Prostate gland (tissue), 2 donors: ENCODE results near the gene RABGGTA. TPM values are rescaled to one million over a fixed set of nuclear protein-coding genes. Genes with fewer than 3 reads are reported as not detected.

Experiments used
- DNase-seq: peaks from one replicate; pipeline ENCODE4 v3.0.0-alpha.2; 2019; ENCODE audit warnings: low spot score
- H3K27ac ChIP-seq, 2 donors: fragments of 200-600 bp; sonication (generic); 2 replicates each; pipeline ENCODE4 v1.5.1; 2017 to 2019
- H3K27me3 ChIP-seq: fragments of 200-600 bp; sonication (generic); replicated peaks from 2 replicates; pipeline ENCODE4 v1.5.1; 2019; ENCODE audit not compliant: insufficient read depth
- H3K36me3 ChIP-seq, 2 donors: fragments of 200-600 bp; sonication (generic); 1 replicate in 1 of 2; 2 replicates in 1 of 2; pipeline versions ENCODE4 v1.5.1 to v1.8.1; 2017 to 2019
- H3K4me1 ChIP-seq: fragments of 200-600 bp; sonication (generic); replicated peaks from 2 replicates; pipeline ENCODE4 v1.5.1; 2019
- H3K4me3 ChIP-seq, 2 donors: fragments of 200-600 bp; sonication (generic); 2 replicates each; pipeline ENCODE4 v1.5.1; 2017 to 2019
- H3K9me3 ChIP-seq: fragments of 200-600 bp; sonication (generic); 2 replicates; pipeline ENCODE4 v1.5.1; 2017
- POLR2A ChIP-seq: fragments of 450-650 bp; IDR thresholded peaks from one replicate; pipeline ENCODE4 v1.6.1; 2016; ENCODE audit warnings: antibody characterized with exemption, mild to moderate bottlenecking
- POLR2AphosphoS5 ChIP-seq: sonication (generic); formaldehyde crosslinking; IDR thresholded peaks from one replicate; pipeline ENCODE4 v1.6.1; 2017; ENCODE audit warnings: antibody characterized with exemption
- WGBS: methylation state at CpG from one replicate; pipeline ENCODE4 v1.1.5; 2018; 5-methylcytosine and 5-hydroxymethylcytosine counted together
- intact Hi-C: fragments of 100-400 bp; cut with DNase I; formaldehyde crosslinking; loops from one replicate; pipeline ENCODE4 v1.14.2; 2022
- total RNA-seq, 2 donors: library from RNA; depleted of rRNA; stranded (reverse); fragments of >200 nt; gene quantifications; one replicate each; pipeline ENCODE4 v1.1.0, GENCODE V29; 2016
- TF ChIP-seq, protein P1 (sequence below), 4 experiments: fragments of 200-600 bp in 2 of 4; fragments of 450-650 bp in 2 of 4; sonication (generic) in 2 of 4; IDR thresholded peaks; 1 replicate in 3 of 4; 2 replicates in 1 of 4; pipeline ENCODE4 v1.5.1; 2016 to 2019; ENCODE audit warnings: antibody characterized with exemption in 4 of 4, mild to moderate bottlenecking in 2 of 4, moderate library complexity in 2 of 4

Gene RABGGTA
- total RNA-seq, 2 donors from 2014 or later = 45.5 to 63.5 TPM

DNA sequence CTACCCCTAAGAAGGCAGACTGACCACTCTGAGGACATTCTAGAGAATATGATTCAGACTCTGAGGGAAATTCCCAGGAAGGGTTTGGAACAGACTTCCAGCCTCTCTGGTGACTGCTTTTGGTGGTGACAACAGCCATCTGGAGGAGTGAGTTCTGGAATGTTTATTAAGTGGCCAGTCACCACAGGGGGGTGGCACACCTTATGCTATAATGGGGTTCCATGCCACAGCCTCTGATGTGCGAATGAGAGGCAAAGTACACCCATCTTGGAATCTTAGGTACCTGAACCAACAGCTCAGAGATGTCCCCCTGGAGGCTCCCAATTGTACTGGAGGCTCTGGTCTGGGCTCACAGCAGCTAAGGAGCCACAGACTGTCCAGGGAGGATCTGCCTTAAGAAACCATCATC lies 19.5 kb downstream of the RABGGTA start:
- H3K4me3 ChIP-seq = no peak overlapping the region
- no peaks in the 10 kb centered on the region for H3K9me3 ChIP-seq
- no peaks in the 10 kb centered on the region for H3K36me3 ChIP-seq
- TF ChIP-seq POLR2A = no peak
- TF ChIP-seq, protein P1, sequence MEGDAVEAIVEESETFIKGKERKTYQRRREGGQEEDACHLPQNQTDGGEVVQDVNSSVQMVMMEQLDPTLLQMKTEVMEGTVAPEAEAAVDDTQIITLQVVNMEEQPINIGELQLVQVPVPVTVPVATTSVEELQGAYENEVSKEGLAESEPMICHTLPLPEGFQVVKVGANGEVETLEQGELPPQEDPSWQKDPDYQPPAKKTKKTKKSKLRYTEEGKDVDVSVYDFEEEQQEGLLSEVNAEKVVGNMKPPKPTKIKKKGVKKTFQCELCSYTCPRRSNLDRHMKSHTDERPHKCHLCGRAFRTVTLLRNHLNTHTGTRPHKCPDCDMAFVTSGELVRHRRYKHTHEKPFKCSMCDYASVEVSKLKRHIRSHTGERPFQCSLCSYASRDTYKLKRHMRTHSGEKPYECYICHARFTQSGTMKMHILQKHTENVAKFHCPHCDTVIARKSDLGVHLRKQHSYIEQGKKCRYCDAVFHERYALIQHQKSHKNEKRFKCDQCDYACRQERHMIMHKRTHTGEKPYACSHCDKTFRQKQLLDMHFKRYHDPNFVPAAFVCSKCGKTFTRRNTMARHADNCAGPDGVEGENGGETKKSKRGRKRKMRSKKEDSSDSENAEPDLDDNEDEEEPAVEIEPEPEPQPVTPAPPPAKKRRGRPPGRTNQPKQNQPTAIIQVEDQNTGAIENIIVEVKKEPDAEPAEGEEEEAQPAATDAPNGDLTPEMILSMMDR (IDR thresholded peaks at IDR 0.05) = no peak
- TF ChIP-seq POLR2AphosphoS5 = no peak
- no peaks in the 10 kb centered on the region for H3K4me1 ChIP-seq
- no peak overlapping the region for H3K27ac ChIP-seq
- 91% methylated on average over 1 of the region's 1 CpG for WGBS
- no peaks in the 10 kb centered on the region for H3K27me3 ChIP-seq
- DNase-seq = no peak
- intact Hi-C loops = no loop called here

DNA sequence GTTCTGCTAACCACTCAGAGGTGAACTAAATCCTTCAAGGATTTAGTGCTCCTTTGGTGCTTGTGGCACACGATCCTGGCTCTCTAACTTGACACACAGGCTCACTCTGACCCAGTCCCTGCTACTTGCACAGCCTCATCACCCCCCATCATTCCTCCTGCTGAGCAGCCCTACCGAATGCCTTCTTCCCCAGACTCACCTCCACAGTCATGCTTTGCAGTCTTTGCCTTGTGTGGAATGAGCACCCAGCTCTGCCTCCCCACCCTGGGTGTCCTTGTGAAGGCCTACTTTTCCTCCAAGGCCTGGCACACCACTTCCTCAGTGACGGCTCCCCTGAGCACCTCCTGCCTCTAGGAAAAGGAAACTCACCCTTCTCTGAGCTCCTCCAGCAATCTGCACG lies 21.0 kb downstream of the RABGGTA start:
- WGBS = 57% methylated on average over 4 of the region's 4 CpGs
- no peak for DNase-seq

DNA sequence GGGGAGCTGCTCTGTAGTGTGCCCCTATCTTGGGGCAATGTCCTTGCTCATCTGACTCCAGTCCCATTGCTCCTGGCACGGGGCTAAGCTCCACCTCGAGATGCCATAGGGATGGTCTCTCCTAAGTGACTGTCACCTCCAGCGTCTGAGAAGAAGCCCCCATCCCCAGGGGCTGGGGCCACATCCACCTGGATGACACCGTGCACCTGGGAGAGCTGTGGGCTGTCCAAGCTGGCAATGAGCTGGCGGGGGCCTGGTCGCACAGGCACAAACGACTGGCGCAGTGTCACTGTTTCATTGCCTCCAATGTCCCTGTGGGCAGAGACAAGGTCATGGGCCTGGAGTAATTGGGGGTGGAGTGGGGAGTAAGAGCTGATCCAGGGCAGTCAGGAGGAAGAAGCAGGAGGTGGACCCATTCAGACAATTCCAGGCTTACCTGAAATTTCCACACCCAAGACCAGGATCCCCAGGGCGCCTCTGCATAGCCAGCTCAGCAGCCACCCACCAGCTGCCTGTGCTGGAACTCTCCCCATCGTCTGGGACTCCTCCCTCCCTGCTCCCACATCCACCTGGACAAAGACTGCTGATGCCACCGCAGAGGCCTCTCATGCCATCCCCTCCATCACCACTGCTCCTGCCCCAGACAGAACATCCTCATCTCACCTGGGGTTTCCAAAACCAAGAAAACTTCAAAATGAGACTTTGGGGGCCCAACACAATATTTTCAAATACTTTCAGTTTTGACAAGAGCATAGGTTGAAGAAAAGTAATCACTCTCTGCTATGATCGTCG lies 22.0 kb downstream of the RABGGTA start:
- no peak for DNase-seq
- Histone ChIP-seq H3K27ac (no peak overlapping the region), H3K4me3 (no peak overlapping the region), H3K27me3 (no peaks in the 10 kb centered on the region), H3K9me3 (no peaks in the 10 kb centered on the region), H3K4me1 (no peaks in the 10 kb centered on the region), H3K36me3 (no peaks in the 10 kb centered on the region)
- TF ChIP-seq, protein P1 (IDR thresholded peaks at IDR 0.05) = no peak
- TF ChIP-seq POLR2AphosphoS5 = no peak
- no peak for TF ChIP-seq POLR2A
- intact Hi-C loops = no loop called here
- WGBS = 80% methylated on average over 13 of the region's 13 CpGs

More for the DNA sequence above, 21.0 kb downstream of the RABGGTA start:
- H3K9me3 ChIP-seq = no peaks in the 10 kb centered on the region
- H3K27me3 ChIP-seq = no peaks in the 10 kb centered on the region
- no peaks in the 10 kb centered on the region for H3K36me3 ChIP-seq
- no peak overlapping the region for H3K4me3 ChIP-seq
- H3K27ac ChIP-seq = no peak overlapping the region
- intact Hi-C loops = no loop called here
- no peak for TF ChIP-seq POLR2AphosphoS5
- TF ChIP-seq, protein P1 (IDR thresholded peaks at IDR 0.05) = no peak
- no peak for TF ChIP-seq POLR2A
- no peaks in the 10 kb centered on the region for H3K4me1 ChIP-seq

DNA sequence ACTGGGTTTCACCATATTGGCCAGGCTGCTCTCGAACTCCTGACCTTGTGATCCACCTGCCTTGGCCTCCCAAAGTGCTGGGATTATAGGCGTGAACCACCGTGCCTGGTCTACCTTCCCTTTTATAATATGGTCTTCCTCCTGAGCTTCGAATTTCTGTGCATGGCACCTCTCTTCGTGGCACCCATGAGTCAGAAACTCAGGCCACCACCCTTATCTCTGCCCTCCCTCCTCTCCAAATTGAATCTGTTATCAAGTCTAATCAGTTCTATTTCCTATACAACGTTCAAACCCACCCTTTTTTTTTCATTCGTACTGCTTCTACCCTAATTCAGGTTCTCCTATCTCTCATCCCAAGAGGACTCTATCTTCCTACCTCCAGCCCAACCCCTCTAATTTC lies 24.0 kb downstream of the RABGGTA start:
- DNase-seq = no peak
- WGBS = 69% methylated on average over 7 of the region's 7 CpGs

More for the DNA sequence above, 24.0 kb downstream of the RABGGTA start:
- no peak overlapping the region for H3K27ac ChIP-seq
- no peaks in the 10 kb centered on the region for H3K27me3 ChIP-seq
- H3K4me3 ChIP-seq = no peak overlapping the region
- no peaks in the 10 kb centered on the region for H3K36me3 ChIP-seq
- no peaks in the 10 kb centered on the region for H3K9me3 ChIP-seq
- TF ChIP-seq, protein P1 (IDR thresholded peaks at IDR 0.05) = no peak
- TF ChIP-seq POLR2A = no peak
- TF ChIP-seq POLR2AphosphoS5 = no peak
- no peaks in the 10 kb centered on the region for H3K4me1 ChIP-seq
- intact Hi-C loops = no loop called here
